A549 (cell line): ENCODE data around the gene OGFR. TPM values are rescaled to one million over a fixed set of nuclear protein-coding genes. Genes with fewer than 3 reads are reported as not detected.
A peak's percentile ranks its signal among the peaks of the same experiment; 100 is the strongest.

Experiments
- ATOH8 ChIP-seq: fragments of 250-450 bp; sonication (Bioruptor Pico); IDR thresholded peaks from 2 replicates; pipeline ENCODE4 v1.5.0; 2020; ENCODE audit warnings: low read depth, mild to moderate bottlenecking, moderate library complexity
- PBX3 ChIP-seq: IDR thresholded peaks from 2 replicates; pipeline ENCODE4 v1.6.1; 2012
- ZFP36 ChIP-seq: fragments of 450-650 bp; IDR thresholded peaks from 2 replicates; pipeline ENCODE4 v1.6.1; 2014; ENCODE audit warnings: borderline replicate concordance; ENCODE audit not compliant: partially characterized antibody
- polyA plus RNA-seq, 4 experiments: library from polyadenylated mRNA; depleted of rRNA in 3 of 4; stranded (reverse); fragments of >200 nt; fragmentation: RNase III in 1 of 4; extraction: RNeasy Plus Mini Kit Qiagen cat#74134 plus additional on column Dnase treatment in 1 of 4; gene quantifications; 2 replicates in 3 of 4; 3 replicates in 1 of 4; pipeline ENCODE4 v1.2.3, GENCODE V29; 2011 to 2017
- small RNA-seq, 6 experiments: library from RNA; depleted of rRNA; stranded (forward); fragments of <200 nt; gene quantifications; one replicate each; pipeline ENCODE3, GENCODE V24; 2012

OGFR gene
- polyA plus RNA-seq, 2 of the 4 experiments (the other 2 are of a cell fraction) = 15.9 to 35.6 TPM

- TF ChIP-seq ATOH8 (CRISPR knock-in tag) (peak; percentile 66; the same call in 1 of the 2 replicates), ZFP36 (no peak), PBX3 (no peak)
These were observed 57.2 kb downstream of the OGFR start, which contains the start of gene TCFL5 (continued) for GRCh38 chr20:62861726-62862336.

Small RNA genes lying within 50 kb of the gene (small RNA-seq; reads per million reads assigned to genes)
- 0 reads per million in 6 experiments for gene DPH3P1

Other genes starting within 250 kb of the OGFR start
- gene SLCO4A1, start 162.3 kb upstream of the OGFR start, polyA plus RNA-seq (2011; rRNA removed) = 1.3 and 2.1 TPM in 2 replicates
- 8.1 to 11.2 TPM (median 9.9 TPM) in 3 replicates for gene SLCO4A1, start 162.3 kb upstream of the OGFR start, polyA plus RNA-seq (2017; fragmentation: RNase III; extraction: RNeasy Plus Mini Kit Qiagen cat#74134 plus additional on column Dnase treatment)
- 0.03 TPM in 2 replicates for gene NTSR1, start 96.0 kb upstream of the OGFR start, polyA plus RNA-seq (2011; rRNA removed)
- not detected in 3 replicates for gene NTSR1, start 96.0 kb upstream of the OGFR start, polyA plus RNA-seq (2017; fragmentation: RNase III; extraction: RNeasy Plus Mini Kit Qiagen cat#74134 plus additional on column Dnase treatment)
- 14.6 and 21.1 TPM in 2 replicates for gene MRGBP, start 8.4 kb upstream of the OGFR start, polyA plus RNA-seq (2011; rRNA removed)
- 16.8 to 18.4 TPM (median 17.5 TPM) in 3 replicates for gene MRGBP, start 8.4 kb upstream of the OGFR start, polyA plus RNA-seq (2017; fragmentation: RNase III; extraction: RNeasy Plus Mini Kit Qiagen cat#74134 plus additional on column Dnase treatment)
- gene COL9A3, start 12.2 kb downstream of the OGFR start, polyA plus RNA-seq (2011; rRNA removed) = 0.26 and 0.41 TPM in 2 replicates
- 0.42 to 0.54 TPM (median 0.49 TPM) in 3 replicates for gene COL9A3, start 12.2 kb downstream of the OGFR start, polyA plus RNA-seq (2017; fragmentation: RNase III; extraction: RNeasy Plus Mini Kit Qiagen cat#74134 plus additional on column Dnase treatment)
- gene TCFL5, start 57.0 kb downstream of the OGFR start, polyA plus RNA-seq (2011; rRNA removed) = 7.1 and 7.3 TPM in 2 replicates
- gene TCFL5, start 57.0 kb downstream of the OGFR start, polyA plus RNA-seq (2017; fragmentation: RNase III; extraction: RNeasy Plus Mini Kit Qiagen cat#74134 plus additional on column Dnase treatment) = 5.1 to 6.1 TPM (median 5.6 TPM) in 3 replicates
- gene DIDO1, start 121.7 kb downstream of the OGFR start, polyA plus RNA-seq (2011; rRNA removed) = 12.6 and 15.3 TPM in 2 replicates
- 14.8 to 16.2 TPM (median 15.4 TPM) in 3 replicates for gene DIDO1, start 121.7 kb downstream of the OGFR start, polyA plus RNA-seq (2017; fragmentation: RNase III; extraction: RNeasy Plus Mini Kit Qiagen cat#74134 plus additional on column Dnase treatment)
- 24.5 and 25.0 TPM in 2 replicates for gene GID8, start 133.3 kb downstream of the OGFR start, polyA plus RNA-seq (2011; rRNA removed)
- 18.6 to 19.2 TPM (median 19.0 TPM) in 3 replicates for gene GID8, start 133.3 kb downstream of the OGFR start, polyA plus RNA-seq (2017; fragmentation: RNase III; extraction: RNeasy Plus Mini Kit Qiagen cat#74134 plus additional on column Dnase treatment)
- 0.05 TPM in 1 of 2 replicates, not detected in the other for gene SLC17A9, start 147.9 kb downstream of the OGFR start, polyA plus RNA-seq (2011; rRNA removed)
- not detected in 3 replicates for gene SLC17A9, start 147.9 kb downstream of the OGFR start, polyA plus RNA-seq (2017; fragmentation: RNase III; extraction: RNeasy Plus Mini Kit Qiagen cat#74134 plus additional on column Dnase treatment)
- gene BHLHE23, start 202.1 kb downstream of the OGFR start, polyA plus RNA-seq (2011; rRNA removed) = not detected in 2 replicates
- not detected in 3 replicates for gene BHLHE23, start 202.1 kb downstream of the OGFR start, polyA plus RNA-seq (2017; fragmentation: RNase III; extraction: RNeasy Plus Mini Kit Qiagen cat#74134 plus additional on column Dnase treatment)